HL-60 (cell line): Measurements from ENCODE around the gene SLC16A11.

ENCODE experiments used
- CTCF ChIP-seq: IDR thresholded peaks from one replicate; pipeline ENCODE4 v1.5.1; 2011; ENCODE audit warnings: low read length, control low read depth, inconsistent platforms; ENCODE audit not compliant: insufficient read depth
- GABPA ChIP-seq: IDR thresholded peaks from 2 replicates; pipeline ENCODE4 v1.6.1; 2012; ENCODE audit warnings: low read depth
- POLR2AphosphoS5 ChIP-seq: IDR thresholded peaks from 2 replicates; pipeline ENCODE4 v1.6.1; 2012; ENCODE audit warnings: low read depth
- REST ChIP-seq: IDR thresholded peaks from 2 replicates; pipeline ENCODE4 v1.6.1; 2012; ENCODE audit warnings: low read depth; ENCODE audit not compliant: insufficient replicate concordance
- SPI1 ChIP-seq: IDR thresholded peaks from 2 replicates; pipeline ENCODE4 v1.6.1; 2012; ENCODE audit warnings: low read depth, mild to moderate bottlenecking, borderline replicate concordance

DNA sequence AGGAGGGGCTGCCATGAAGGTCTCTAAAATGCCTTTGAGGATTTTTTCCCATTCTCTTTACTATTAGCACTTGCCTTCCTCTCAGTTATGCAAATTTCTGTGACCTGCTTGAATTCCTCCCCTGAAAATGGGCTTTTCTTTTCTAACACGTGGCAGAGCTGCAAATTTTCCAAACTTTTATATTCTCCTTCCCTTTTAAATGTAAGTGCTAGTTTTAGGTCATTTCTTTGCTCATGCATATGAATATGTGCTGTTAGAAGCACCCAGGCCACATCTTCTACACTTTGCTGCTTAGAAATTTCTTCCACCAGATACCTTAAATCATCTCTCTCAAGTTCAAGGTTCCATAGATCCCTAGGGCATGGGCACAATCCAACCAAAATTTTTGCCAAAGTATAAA lies 24.4 kb upstream of the SLC16A11 start:
- TF ChIP-seq POLR2AphosphoS5: no peak
- TF ChIP-seq CTCF: no peak
- no peak for TF ChIP-seq GABPA
- TF ChIP-seq REST: no peak
- no peak for TF ChIP-seq SPI1
